Neural cell (in vitro differentiated cells): Measurements from ENCODE around the gene CD300H. TPM values are rescaled to one million over a fixed set of nuclear protein-coding genes. Genes with fewer than 3 reads are reported as not detected.
A peak's percentile ranks its signal among the peaks of the same experiment; 100 is the strongest.

ENCODE experiments used
- H2AFZ ChIP-seq: fragments of 200-600, 300-800 bp; sonication (generic), shearing (Covaris generic); 2 replicates; pipeline ENCODE4 v1.6.0; 2014; ENCODE audit warnings: low read depth, mild to moderate bottlenecking, antibody characterized with exemption, low read length, moderate library complexity
- H3F3A ChIP-seq: fragments of 200-600 bp; shearing (Covaris generic); 2 replicates; pipeline ENCODE4 v1.6.1; 2016; ENCODE audit warnings: mild to moderate bottlenecking, moderate library complexity, mixed read lengths, antibody characterized with exemption, low read length; ENCODE audit not compliant: insufficient read depth, poor library complexity, severe bottlenecking
- H3K27ac ChIP-seq: fragments of 200-600, 300-800 bp; sonication (generic), shearing (Covaris generic); 2 replicates; pipeline ENCODE4 v1.5.1; 2014; ENCODE audit warnings: mild to moderate bottlenecking, low read length, moderate library complexity
- H3K27me3 ChIP-seq: fragments of 300-800, 200-600 bp; sonication (generic), shearing (Covaris generic); 2 replicates; pipeline ENCODE4 v1.6.0; 2014; ENCODE audit warnings: mild to moderate bottlenecking, low read depth, low read length, moderate library complexity; ENCODE audit not compliant: insufficient read depth
- H3K36me3 ChIP-seq: fragments of 300-800, 200-600 bp; sonication (generic), shearing (Covaris generic); 2 replicates; pipeline ENCODE4 v1.5.1; 2014; ENCODE audit warnings: mild to moderate bottlenecking, antibody characterized with exemption, low read length, moderate library complexity; ENCODE audit not compliant: insufficient read depth
- H3K4me2 ChIP-seq: fragments of 300-800, 200-600 bp; sonication (generic), shearing (Covaris generic); 2 replicates; pipeline ENCODE4 v1.6.0; 2014; ENCODE audit warnings: mild to moderate bottlenecking, low read length
- H3K4me3 ChIP-seq: fragments of 300-800, 200-600 bp; sonication (generic), shearing (Covaris generic); 2 replicates; pipeline ENCODE4 v1.5.1; 2014; ENCODE audit warnings: mild to moderate bottlenecking, low read length, moderate library complexity
- H3K79me2 ChIP-seq: fragments of 200-600 bp; shearing (Covaris generic); replicated peaks from 2 replicates; pipeline ENCODE4 v1.6.0; 2014; ENCODE audit warnings: mild to moderate bottlenecking, low read length, moderate library complexity; ENCODE audit not compliant: insufficient read depth
- H3K9ac ChIP-seq: fragments of 300-800, 200-600 bp; sonication (generic), shearing (Covaris generic); 2 replicates; pipeline ENCODE4 v1.6.1; 2016; ENCODE audit warnings: mild to moderate bottlenecking, low read length, mixed read lengths
- H3K9me2 ChIP-seq: fragments of 200-600 bp; shearing (Covaris generic); 2 replicates; pipeline ENCODE4 v1.6.1; 2016; ENCODE audit warnings: mild to moderate bottlenecking, low read length, mixed read lengths; ENCODE audit not compliant: insufficient read depth
- H3K9me3 ChIP-seq: fragments of 200-600, 300-800 bp; sonication (generic), shearing (Covaris generic); 2 replicates; pipeline ENCODE4 v1.6.1; 2016; ENCODE audit warnings: mild to moderate bottlenecking, mixed run types, low read length, moderate library complexity, mixed read lengths
- H4K20me1 ChIP-seq: fragments of 200-600 bp; shearing (Covaris generic); 2 replicates; pipeline ENCODE4 v1.6.1; 2016; ENCODE audit warnings: mild to moderate bottlenecking, mixed run types; ENCODE audit not compliant: insufficient read depth
- EP300 ChIP-seq: fragments of 450-650 bp; conservative IDR thresholded peaks from 2 replicates; pipeline ENCODE4 v1.6.1; 2014; ENCODE audit warnings: antibody characterized with exemption, mild to moderate bottlenecking, moderate library complexity; ENCODE audit not compliant: poor library complexity, severe bottlenecking
- EZH2 ChIP-seq: fragments of 200-600, 300-800 bp; shearing (Covaris generic), sonication (generic); IDR thresholded peaks from 2 replicates; pipeline ENCODE4 v1.6.1; 2014; ENCODE audit warnings: antibody characterized with exemption, low read length, borderline replicate concordance, mild to moderate bottlenecking; ENCODE audit not compliant: insufficient read depth, poor library complexity, severe bottlenecking
- MXI1 ChIP-seq: fragments of 450-650 bp; conservative IDR thresholded peaks from 2 replicates; pipeline ENCODE4 v1.6.1; 2014; ENCODE audit warnings: antibody characterized with exemption, mild to moderate bottlenecking; ENCODE audit not compliant: poor library complexity, severe bottlenecking
- POLR2AphosphoS5 ChIP-seq: IDR thresholded peaks from 2 replicates; pipeline ENCODE4 v1.6.1; 2012
- RAD21 ChIP-seq: fragments of 450-650 bp; conservative IDR thresholded peaks from 2 replicates; pipeline ENCODE4 v1.6.1; 2014; ENCODE audit warnings: antibody characterized with exemption, mild to moderate bottlenecking, moderate library complexity
- SMC3 ChIP-seq: fragments of 450-650 bp; conservative IDR thresholded peaks from 2 replicates; pipeline ENCODE4 v1.6.1; 2014; ENCODE audit warnings: antibody characterized with exemption, mild to moderate bottlenecking, moderate library complexity; ENCODE audit not compliant: poor library complexity
- TAF1 ChIP-seq: IDR thresholded peaks from 2 replicates; pipeline ENCODE4 v1.6.1; 2012; ENCODE audit warnings: low read depth
- polyA plus RNA-seq: library from polyadenylated mRNA; depleted of rRNA; stranded (reverse); fragments of >200 nt; gene quantifications from 2 replicates; pipeline ENCODE4 v1.2.3, GENCODE V29; 2014
- TF ChIP-seq, protein P1 (sequence below): IDR thresholded peaks from 2 replicates; pipeline ENCODE4 v1.6.1; 2012; ENCODE audit warnings: borderline replicate concordance
- TF ChIP-seq, protein P2 (sequence below): fragments of 450-650 bp; IDR thresholded peaks from 2 replicates; pipeline ENCODE4 v1.5.1; 2014; ENCODE audit warnings: antibody characterized with exemption, mild to moderate bottlenecking, moderate library complexity; ENCODE audit not compliant: poor library complexity, severe bottlenecking

CD300H gene
- polyA plus RNA-seq, 1 donor from 2014 or later = not detected

DNA sequence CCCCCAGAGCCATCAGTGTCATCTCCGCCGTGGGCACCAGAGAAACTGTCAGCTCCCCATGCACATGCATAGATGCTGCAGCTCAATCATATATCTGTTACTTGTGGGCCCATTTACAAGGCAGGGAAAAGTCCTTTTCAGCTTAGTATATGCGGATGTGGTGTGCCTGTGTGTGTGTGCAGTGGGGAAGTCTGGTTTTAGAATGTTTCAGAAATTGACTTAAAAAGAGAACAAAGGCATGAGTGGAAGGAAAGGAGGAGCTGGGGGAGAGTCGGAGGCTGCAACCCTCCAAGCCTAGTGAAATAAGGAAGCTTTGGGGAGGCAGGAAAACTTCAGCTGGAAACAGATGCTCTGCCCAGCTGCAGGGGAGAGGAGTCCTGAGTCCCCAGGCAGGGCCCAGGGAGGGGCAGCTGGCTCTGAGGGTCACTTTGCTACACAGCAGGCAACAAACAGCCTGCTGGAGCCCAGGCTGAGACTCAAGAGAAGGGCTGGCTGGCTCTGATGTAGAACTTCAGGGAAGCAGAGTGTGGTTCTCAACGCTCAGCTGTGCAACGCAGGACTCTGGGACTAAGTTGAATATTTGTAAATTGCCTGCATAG, 35.8 kb upstream of the CD300H start:
- Histone ChIP-seq H2AFZ (no peak overlapping the region), H4K20me1 (no peaks in the 10 kb centered on the region), H3K9me2 (no peaks in the 10 kb centered on the region), H3K4me3 (no peak overlapping the region), H3K79me2 (no peaks in the 10 kb centered on the region), H3F3A (no peaks in the 10 kb centered on the region), H3K27ac (no peak overlapping the region), H3K9ac (no peak overlapping the region), H3K36me3 (no peaks in the 10 kb centered on the region), H3K27me3 (peaks cover 4% of the 10 kb centered on the region), H3K4me2 (no peak overlapping the region), H3K9me3 (no peaks in the 10 kb centered on the region)
- TF ChIP-seq, protein P1, sequence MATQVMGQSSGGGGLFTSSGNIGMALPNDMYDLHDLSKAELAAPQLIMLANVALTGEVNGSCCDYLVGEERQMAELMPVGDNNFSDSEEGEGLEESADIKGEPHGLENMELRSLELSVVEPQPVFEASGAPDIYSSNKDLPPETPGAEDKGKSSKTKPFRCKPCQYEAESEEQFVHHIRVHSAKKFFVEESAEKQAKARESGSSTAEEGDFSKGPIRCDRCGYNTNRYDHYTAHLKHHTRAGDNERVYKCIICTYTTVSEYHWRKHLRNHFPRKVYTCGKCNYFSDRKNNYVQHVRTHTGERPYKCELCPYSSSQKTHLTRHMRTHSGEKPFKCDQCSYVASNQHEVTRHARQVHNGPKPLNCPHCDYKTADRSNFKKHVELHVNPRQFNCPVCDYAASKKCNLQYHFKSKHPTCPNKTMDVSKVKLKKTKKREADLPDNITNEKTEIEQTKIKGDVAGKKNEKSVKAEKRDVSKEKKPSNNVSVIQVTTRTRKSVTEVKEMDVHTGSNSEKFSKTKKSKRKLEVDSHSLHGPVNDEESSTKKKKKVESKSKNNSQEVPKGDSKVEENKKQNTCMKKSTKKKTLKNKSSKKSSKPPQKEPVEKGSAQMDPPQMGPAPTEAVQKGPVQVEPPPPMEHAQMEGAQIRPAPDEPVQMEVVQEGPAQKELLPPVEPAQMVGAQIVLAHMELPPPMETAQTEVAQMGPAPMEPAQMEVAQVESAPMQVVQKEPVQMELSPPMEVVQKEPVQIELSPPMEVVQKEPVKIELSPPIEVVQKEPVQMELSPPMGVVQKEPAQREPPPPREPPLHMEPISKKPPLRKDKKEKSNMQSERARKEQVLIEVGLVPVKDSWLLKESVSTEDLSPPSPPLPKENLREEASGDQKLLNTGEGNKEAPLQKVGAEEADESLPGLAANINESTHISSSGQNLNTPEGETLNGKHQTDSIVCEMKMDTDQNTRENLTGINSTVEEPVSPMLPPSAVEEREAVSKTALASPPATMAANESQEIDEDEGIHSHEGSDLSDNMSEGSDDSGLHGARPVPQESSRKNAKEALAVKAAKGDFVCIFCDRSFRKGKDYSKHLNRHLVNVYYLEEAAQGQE = no peak
- TF ChIP-seq POLR2AphosphoS5 (no peak), EP300 (no peak), TAF1 (no peak), EZH2 (no peak), SMC3 (no peak), MXI1 (no peak), RAD21 (no peak)
- TF ChIP-seq, protein P2, sequence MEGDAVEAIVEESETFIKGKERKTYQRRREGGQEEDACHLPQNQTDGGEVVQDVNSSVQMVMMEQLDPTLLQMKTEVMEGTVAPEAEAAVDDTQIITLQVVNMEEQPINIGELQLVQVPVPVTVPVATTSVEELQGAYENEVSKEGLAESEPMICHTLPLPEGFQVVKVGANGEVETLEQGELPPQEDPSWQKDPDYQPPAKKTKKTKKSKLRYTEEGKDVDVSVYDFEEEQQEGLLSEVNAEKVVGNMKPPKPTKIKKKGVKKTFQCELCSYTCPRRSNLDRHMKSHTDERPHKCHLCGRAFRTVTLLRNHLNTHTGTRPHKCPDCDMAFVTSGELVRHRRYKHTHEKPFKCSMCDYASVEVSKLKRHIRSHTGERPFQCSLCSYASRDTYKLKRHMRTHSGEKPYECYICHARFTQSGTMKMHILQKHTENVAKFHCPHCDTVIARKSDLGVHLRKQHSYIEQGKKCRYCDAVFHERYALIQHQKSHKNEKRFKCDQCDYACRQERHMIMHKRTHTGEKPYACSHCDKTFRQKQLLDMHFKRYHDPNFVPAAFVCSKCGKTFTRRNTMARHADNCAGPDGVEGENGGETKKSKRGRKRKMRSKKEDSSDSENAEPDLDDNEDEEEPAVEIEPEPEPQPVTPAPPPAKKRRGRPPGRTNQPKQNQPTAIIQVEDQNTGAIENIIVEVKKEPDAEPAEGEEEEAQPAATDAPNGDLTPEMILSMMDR = no peak

DNA sequence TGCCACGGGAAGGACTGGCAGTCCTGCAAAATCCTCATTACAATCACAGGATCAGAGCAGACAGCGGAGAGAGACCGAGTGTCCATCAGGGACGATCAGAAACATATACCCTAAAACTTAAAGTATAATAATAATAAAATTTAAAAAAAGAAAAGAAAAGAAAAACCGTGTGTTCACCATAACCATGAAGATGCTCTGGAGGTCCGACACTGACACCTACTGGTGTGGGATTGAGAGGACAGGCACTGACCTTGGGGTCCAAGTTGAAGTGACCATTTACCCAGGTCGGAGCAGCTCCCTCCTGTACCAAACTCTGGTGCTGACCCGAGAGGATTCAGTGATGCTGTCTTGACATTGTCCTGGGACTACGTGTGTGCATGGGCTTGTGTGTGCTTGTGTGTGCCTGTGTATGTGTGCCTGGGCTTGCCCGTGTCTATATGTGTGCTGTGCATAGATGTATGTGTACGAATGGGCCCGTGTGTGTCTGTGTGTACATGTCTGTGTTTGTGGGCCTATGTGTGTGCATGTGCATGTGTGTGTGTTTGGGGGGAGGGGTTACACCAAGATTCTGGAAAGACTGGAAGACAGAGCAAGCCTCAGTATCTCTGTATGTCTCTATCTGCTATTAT, 34.7 kb upstream of the CD300H start:
- Histone ChIP-seq H3K79me2 (no peaks in the 10 kb centered on the region), H3F3A (no peaks in the 10 kb centered on the region), H3K36me3 (no peaks in the 10 kb centered on the region), H2AFZ (no peak overlapping the region), H3K27ac (no peak overlapping the region), H3K9me3 (no peaks in the 10 kb centered on the region), H3K27me3 (no peaks in the 10 kb centered on the region), H4K20me1 (no peaks in the 10 kb centered on the region), H3K4me2 (no peak overlapping the region), H3K9ac (no peak overlapping the region), H3K4me3 (no peak overlapping the region), H3K9me2 (no peaks in the 10 kb centered on the region)
- TF ChIP-seq, protein P2 = peak; percentile 63
- TF ChIP-seq EZH2 (no peak), RAD21 (peak; percentile 57), SMC3 (peak; percentile 13)
